DMS79 treated with DMSO at 0.1 percent for 48 hours (cell line): Measurements from ENCODE around the gene WDR20.

Experiments
- DNase-seq: peaks from one replicate; lab custom pipeline; 2025; lab: John Stamatoyannopoulos, UW

Gene WDR20

DNA sequence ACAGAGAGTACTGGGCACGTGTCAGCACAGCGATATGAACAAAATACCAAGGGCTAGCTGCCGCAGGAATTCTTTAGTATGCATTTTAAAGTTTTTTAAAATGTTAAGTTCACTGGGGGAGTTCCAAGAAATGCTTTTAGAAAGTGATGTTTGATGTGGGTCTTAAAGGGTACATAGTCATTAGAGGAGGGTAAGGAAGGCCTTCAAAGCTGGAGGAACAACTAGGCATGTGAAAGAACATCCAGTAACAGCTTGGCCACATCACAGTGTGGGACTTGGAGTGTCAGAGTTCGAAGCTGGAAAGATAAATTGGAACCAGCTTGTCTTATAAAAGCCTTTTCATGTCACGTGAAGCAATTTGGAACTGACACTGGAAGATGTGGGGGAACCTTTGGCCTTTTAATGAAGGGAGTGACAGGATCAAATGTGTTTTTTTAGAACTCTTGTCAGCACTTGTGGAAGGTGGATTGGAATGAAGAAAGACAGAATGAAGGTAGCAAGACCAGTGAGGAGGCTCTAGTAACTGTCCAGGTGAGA is 57.7 kb downstream of the WDR20 start:
- DNase-seq: no peak

GRCh38 chr14:102200690-102201352 is 61.1 kb downstream of the WDR20 start:
- DNase-seq: no peak

GRCh38 chr14:102201353-102201738 is 61.6 kb downstream of the WDR20 start:
- no peak for DNase-seq

GRCh38 chr14:102201776-102202175 is 62.1 kb downstream of the WDR20 start:
- no peak for DNase-seq

- DNase-seq: no peak
Observed at GRCh38 chr14:102202944-102203343, 63.2 kb downstream of the WDR20 start.

DNA sequence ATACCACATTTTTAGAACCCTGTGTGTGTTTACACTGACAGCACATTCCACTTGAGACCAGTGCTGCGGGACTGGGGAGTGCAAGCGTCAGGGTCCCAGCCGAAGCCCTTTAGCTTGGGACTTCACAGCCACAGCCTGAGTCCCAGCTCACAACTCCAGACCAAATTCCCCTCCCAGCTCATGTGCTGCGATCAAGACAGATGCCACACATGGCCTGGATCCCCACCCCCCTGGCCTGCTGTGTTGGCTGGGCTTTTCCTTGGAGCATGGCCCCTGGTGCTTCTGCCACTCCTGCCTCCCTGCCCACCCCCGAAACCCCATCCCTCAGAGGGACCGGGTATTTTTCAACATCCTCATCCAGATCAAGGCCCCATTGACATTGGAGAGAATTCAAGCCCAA is 63.7 kb downstream of the WDR20 start:
- no peak for DNase-seq

GRCh38 chr14:102205560-102205959 is 65.9 kb downstream of the WDR20 start:
- DNase-seq: no peak

DNA sequence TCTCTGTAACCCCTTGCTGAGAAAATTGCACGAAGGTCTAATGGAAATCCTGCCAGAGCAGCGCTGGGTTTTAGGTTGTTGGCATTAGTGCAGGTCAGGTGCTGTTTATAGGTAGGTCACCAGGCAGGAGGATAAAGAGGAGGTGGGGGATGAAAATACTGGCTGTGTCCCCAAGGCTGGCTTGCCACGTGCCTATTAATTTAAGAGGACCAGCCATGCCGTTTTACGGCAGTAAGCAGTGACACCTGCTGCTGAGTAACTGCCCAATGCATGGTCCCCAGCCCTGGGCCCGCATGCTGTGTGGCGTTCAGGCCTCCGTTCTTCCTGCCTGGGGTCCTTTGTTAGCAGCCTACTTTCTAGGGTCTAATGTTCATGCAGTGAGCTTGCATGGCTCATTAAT is 67.2 kb downstream of the WDR20 start:
- DNase-seq: no peak

DNA sequence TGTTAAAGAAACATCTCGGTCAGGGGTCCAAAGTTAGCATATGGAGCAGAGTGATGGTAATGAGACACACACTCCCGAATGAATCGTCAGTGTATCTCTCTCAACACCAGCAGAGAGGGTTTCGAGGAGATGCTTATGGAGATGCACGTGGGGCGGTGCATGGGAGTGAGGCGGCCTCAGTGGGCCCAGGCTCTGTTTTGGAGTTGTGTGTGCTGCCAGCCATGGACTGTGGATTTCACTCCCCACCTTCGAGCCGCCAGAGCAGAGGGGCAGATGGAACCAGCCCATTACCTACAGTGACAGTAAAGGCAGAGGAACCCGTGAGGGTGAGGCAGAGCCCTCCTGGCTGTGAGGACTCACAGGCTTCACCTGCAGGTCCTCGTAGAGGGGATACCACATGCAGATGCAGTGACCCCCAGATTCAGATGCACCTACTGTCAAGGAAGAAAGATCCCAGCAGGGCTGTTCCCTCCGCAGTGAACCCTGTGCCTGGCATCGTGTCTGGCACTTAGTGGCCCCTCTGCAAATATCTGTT is 68.2 kb downstream of the WDR20 start:
- DNase-seq: no peak

DNA sequence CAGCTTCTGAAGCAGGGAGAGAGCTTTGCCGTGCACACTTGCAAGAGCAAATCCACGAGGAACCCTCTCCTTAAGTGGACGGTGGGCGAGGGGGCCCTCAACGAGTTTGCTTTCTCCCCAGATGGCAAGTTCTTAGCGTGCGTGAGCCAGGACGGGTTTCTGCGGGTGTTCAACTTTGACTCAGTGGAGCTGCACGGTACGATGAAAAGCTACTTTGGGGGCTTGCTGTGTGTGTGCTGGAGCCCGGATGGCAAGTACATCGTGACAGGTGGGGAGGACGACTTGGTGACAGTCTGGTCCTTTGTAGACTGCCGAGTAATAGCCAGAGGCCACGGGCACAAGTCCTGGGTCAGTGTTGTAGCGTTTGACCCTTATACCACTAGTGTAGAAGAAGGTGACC is 69.0 kb downstream of the WDR20 start:
- no peak for DNase-seq

DNA sequence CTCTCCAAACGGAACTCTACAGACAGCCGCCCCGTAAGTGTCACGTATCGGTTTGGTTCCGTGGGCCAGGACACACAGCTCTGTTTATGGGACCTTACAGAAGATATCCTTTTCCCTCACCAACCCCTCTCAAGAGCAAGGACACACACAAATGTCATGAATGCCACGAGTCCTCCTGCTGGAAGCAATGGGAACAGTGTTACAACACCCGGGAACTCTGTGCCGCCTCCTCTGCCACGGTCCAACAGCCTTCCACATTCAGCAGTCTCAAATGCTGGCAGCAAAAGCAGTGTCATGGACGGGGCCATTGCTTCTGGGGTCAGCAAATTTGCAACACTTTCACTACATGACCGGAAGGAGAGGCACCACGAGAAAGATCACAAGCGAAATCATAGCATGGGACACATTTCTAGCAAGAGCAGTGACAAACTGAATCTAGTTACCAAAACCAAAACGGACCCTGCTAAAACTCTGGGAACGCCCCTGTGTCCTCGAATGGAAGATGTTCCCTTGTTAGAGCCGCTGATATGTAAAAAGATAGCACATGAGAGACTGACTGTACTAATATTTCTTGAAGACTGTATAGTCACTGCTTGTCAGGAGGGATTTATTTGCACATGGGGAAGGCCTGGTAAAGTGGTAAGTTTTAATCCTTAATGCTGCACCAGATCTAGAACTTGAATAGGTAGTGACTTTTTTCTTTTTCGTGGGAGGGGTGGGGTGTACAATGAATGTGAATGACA is 69.7 kb downstream of the WDR20 start:
- DNase-seq: no peak

DNA sequence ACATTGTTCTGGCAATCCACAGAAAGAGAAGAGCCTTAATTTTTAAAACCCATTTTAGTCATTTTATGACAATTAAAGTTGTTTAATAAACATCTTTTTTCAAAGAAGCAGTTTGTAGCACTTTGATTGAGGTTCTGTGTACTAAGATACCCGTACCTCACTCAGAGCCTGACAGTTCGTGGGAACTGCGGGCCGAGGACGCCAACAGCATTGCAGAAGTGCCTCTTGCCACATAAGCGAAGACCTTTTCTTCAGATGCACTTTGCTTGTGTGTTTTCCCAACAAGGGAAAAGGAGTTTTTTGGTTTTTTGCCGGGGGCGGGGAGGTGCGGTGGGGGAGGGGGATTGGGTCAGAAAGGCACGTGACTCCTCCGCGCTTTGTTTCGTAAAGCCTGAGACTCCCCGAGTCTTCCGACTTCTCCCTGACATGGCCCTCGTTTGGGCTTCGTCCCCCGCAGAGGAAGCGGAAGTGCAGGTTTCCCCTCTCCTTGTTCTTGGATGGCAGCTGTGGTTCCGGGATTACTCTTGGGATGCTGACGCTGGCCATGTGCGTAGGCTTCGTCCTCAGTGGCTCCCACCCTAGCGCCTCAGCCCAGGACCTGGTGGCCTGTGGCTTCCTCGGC is 70.8 kb downstream of the WDR20 start:
- no peak for DNase-seq

DNA sequence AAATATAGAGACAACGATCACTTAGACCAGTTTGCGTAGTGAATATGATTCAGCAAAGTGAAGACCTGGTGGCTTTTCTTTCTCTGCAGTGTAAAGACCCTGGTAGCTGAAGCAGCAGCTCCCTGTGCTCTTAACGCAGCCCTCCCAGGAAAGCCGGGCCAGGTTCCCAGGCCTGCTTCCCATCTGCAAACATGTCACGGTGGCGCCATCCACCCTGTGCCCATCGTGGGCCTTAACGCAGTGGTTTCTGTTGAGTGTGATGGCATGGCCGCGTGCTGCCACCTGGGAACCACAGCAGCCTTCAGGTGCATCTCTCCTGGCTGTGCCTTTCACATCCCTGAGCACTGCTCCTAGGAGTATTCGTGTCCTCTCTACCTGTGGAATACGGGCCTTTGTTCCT is 71.5 kb downstream of the WDR20 start:
- DNase-seq: no peak

- no peak for DNase-seq
Observed at GRCh38 chr14:102212356-102212755, 72.7 kb downstream of the WDR20 start.

DNA sequence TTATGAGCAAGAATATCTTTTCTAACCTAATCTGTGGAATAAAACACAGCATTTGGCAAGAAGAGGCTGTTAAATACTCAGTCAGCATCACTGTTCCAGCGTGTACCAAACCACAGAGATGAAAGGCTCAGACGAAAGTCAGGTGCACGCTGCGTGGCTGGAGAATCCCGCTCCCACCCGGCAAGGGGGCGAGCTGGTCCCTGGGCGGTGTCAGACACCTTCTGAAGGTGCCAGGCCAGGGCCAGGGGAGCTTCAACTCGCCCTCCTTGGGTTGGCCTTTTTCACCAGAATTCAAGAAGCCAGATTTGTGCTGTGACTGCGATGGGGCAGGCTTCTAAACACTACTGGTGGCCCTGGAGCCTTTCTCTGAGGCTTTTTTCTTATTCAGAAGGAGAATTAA is 73.1 kb downstream of the WDR20 start:
- DNase-seq: no peak

DNA sequence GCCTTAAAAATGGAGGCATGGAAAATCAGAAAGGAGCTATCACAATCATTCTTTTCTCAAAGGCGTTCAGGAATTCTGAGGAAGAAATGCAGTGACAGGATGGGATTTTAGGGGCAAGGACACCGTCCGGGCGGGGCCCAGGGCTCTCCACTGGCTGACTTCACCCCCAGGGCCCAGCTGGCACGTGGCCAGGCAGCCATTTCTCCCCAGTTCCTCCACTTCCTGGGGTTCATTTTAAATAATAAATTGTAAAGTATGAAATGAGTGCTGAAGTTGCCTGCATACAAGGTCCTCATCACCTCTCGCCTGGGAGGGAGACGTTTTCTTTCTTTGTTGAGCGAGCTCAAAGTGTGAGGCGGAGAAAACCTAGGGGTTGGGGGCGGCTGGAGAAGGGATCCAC is 73.8 kb downstream of the WDR20 start:
- DNase-seq: no peak

DNA sequence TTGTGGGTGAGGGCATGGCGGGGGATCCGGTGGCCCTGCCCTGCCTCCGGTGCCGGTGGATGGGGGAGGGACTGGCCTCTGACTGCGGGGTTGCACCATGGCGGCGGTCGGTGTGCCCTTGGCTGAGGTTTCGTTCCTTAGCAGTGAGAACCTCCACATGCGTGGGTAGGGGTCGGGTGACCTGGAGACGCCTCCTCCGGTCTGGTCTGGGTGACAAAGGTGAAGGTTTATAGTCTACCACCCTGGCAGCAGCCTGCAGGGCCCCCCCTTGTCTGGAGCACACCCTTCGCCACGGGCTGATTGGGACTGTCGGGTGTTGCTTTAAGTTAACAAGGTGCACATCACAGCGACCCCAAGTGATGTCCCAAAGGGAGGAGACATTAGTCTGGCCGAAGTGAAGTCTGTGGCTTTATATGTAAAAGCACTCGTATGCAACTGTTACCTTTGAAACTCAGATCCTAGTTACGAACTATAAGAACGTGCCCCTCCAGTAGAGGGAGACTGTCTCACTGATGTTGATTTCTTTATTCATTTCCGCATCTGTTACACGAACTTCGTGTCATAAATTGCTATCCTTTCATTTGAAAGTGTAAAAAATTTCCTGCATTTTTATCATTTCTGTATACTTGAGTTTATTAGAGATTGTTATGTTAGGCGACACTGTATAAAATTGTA is 74.4 kb downstream of the WDR20 start:
- no peak for DNase-seq

- peak; percentile 72 for DNase-seq
Observed at GRCh38 chr14:102215071-102215470, 75.4 kb downstream of the WDR20 start.

GRCh38 chr14:102215576-102216250 is 76.0 kb downstream of the WDR20 start:
- peak; percentile 85 for DNase-seq

DNA sequence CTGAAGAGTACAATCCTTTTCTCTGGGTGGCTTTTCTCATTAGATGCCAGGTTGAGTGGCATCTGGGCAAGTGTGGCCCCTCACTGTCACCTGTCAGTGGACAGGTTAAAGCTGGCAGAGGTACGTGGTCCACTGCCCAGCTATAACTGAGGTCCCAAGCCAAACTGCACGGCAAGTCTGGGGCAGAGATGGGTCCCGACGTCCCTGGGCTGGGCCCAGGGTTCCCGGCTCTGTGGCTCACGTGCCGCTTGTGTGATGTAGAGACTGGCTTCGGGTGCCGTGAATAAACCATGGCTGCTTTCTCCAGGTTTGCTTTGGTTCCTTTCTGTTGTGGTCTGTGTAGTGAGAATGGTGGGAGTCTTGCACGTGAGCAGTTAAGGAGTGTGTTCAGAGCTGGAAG is 77.7 kb downstream of the WDR20 start:
- DNase-seq: no peak

GRCh38 chr14:102217987-102218421 is 78.3 kb downstream of the WDR20 start:
- no peak for DNase-seq

DNA sequence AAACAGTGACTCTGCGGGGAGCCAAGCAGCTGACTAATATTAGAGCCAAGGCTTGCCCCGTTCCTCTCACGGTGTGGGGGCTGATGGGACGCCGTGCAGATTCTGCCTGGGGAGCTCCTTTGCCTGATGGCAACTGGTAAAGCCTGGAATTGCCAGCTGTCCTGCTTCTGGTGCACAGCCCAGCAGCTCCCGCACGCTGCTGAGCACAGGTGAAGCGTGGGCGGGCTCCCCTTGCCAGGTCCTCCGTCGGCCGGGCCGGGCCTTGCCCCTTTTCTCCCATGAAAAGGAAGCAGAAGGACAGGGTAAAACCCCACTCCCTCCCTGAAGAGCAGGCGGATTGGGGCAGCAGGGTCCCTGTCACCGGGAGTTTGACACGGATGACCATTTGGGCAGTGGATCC is 79.0 kb downstream of the WDR20 start:
- DNase-seq: no peak
